Stimulated activated CD8-positive, alpha-beta memory T cell treated with anti-CD3 and anti-CD28 coated beads, Interleukin-4, amount 100 ng/mL, for 48 hours (primary cell): Measurements from ENCODE around the gene RXRB.

ENCODE experiments used
- DNase-seq: peaks from one replicate; pipeline ENCODE4 v3.0.0-alpha.2; 2020

RXRB gene

GRCh38 chr6:33174784-33175183 lies 25.7 kb downstream of the RXRB start:
- no peak for DNase-seq

- DNase-seq = no peak
Measured at GRCh38 chr6:33173535-33174180, 26.8 kb downstream of the RXRB start.

- DNase-seq = no peak
Measured at GRCh38 chr6:33172688-33173534, 27.6 kb downstream of the RXRB start.

GRCh38 chr6:33171880-33172687 lies 28.4 kb downstream of the RXRB start:
- no peak for DNase-seq

- no peak for DNase-seq
Measured at GRCh38 chr6:33171016-33171879, 29.2 kb downstream of the RXRB start.

GRCh38 chr6:33170176-33171015 lies 30.1 kb downstream of the RXRB start:
- no peak for DNase-seq

GRCh38 chr6:33169291-33170175 lies 30.9 kb downstream of the RXRB start:
- no peak for DNase-seq

- DNase-seq = no peak
Measured at GRCh38 chr6:33168639-33169038, 31.8 kb downstream of the RXRB start.

GRCh38 chr6:33168284-33168601 lies 32.2 kb downstream of the RXRB start:
- no peak for DNase-seq

- no peak for DNase-seq
Measured at GRCh38 chr6:33167374-33168283, 32.8 kb downstream of the RXRB start.

GRCh38 chr6:33166811-33167210 lies 33.7 kb downstream of the RXRB start:
- DNase-seq = no peak

GRCh38 chr6:33166363-33166762 lies 34.1 kb downstream of the RXRB start:
- DNase-seq = no peak

- no peak for DNase-seq
Measured at GRCh38 chr6:33165581-33166258, 34.7 kb downstream of the RXRB start.

- DNase-seq = no peak
Measured at GRCh38 chr6:33164665-33165373, 35.6 kb downstream of the RXRB start.

GRCh38 chr6:33164176-33164575 lies 36.3 kb downstream of the RXRB start:
- no peak for DNase-seq

- DNase-seq = no peak
Measured at GRCh38 chr6:33163540-33163939, 36.9 kb downstream of the RXRB start.

- DNase-seq = peak; percentile 92
Measured at GRCh38 chr6:33161354-33162331, 38.8 kb downstream of the RXRB start.
